GM21528 (cell line): ENCODE measurements around the gene XXYLT1.

Experiments used
- ATAC-seq: cut with Tn5 transposase; IDR thresholded peaks from one replicate; pipeline ENCODE4 v1.9.1; 2021; ENCODE audit warnings: mild to moderate bottlenecking, moderate library complexity; ENCODE audit not compliant: unreplicated experiment, low FRiP score

The XXYLT1 gene

GRCh38 chr3:195139876-195140240, 131.1 kb downstream of the XXYLT1 start:
- ATAC-seq = no peak

- ATAC-seq = no peak
Measured at GRCh38 chr3:195139091-195139875, 131.7 kb downstream of the XXYLT1 start.

- ATAC-seq = no peak
Measured at GRCh38 chr3:195137638-195138588, 133.0 kb downstream of the XXYLT1 start.

DNA sequence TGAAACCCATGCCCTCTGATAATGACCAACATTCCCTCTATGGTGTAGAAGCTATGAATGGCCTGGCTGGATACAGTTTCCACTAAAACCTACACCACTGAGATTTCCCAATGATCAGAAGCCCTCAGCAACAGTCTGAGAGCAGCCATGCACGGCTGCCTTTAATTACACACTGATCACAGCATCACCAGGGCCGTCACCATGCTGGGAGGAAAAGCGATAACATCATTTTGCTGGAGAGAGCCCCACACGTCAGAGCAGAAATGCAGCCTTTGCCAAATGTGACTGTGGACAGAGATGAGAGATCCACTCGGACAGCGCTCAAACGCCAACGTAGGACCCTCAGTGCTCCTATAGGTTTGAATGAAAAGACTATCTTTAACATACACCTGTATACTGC, 135.0 kb downstream of the XXYLT1 start:
- no peak for ATAC-seq

- ATAC-seq = no peak
Measured at GRCh38 chr3:195134431-195134830, 136.5 kb downstream of the XXYLT1 start.

GRCh38 chr3:195133462-195133861, 137.5 kb downstream of the XXYLT1 start:
- no peak for ATAC-seq

DNA sequence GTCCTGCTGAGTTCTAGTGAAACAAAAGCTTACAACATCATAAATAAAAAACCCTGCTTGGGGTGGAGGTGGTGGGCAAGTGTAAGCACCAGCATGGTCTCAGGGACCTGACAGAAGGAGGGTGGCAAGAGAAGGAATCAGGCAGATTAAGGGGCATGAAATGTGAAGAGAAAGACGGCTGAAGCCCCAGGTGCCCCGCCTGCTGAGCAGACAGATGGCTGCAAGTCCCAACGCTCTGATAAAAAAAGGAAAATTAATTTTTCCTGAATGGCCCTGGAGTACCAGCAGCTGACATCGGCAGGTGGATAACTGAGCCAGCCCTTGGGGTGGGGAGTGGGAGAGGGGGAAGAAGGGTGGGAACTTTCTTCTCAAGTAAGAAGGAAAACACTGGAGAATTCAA, 137.9 kb downstream of the XXYLT1 start:
- ATAC-seq = no peak

DNA sequence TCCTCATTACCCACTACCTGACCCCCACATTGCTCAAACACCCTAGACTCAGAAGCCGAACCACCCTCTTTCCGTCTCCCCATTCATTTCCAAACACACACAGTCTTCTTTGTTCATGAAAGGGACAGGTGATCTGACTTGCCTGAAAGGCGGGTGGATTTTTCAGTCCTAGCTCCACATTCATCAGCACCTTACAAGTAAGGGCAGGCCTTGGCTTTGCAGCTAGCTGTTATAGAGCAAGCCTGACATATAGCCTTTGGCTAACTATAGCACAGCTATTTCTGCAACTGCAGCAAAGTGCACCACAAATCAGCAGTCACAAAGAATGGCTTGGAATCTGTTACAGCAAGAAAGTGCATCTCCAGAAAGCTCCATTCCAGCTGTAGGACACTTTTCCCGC, 139.8 kb downstream of the XXYLT1 start:
- ATAC-seq = no peak

DNA sequence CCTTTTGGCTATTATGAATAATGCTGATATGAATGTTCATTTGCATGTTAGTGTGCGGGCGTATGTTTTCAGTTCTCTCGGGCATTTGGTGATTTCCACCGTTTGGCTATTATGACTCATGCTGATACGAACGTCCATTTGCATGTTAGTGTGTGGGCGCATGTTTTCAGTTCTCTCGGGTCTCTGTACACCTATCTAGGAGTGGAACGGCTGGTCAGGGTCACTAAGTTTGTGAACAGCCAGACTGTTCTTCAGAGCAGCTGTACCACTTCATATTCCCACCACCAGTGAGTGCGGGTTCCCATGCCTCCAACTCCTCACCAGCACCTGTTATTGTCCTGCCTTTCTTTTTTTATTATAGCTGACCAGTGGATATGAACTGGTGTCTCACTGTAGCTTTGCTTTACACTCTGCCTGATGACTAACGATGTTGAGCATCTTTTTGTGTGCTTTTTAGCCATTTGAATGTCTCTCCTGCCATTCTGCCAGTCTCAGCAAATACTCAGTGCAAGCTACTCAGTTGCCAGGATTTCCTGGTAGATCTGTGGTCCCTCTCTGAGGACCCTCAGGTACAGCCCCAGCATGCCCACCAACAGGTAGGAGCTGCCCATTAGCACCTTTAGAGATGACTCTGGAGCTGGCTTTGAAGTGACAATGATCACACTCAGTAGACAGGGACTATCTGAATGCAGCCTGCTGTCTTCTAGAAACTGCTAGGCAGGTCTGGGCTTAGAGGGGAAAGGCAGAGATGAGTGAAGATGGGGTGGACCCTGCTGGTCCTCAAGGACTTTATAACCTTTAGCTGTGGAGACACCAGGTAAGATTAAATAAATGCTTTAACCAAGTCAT, 141.1 kb downstream of the XXYLT1 start:
- peak; percentile 87 for ATAC-seq

GRCh38 chr3:195129072-195129643, 141.8 kb downstream of the XXYLT1 start:
- peak; percentile 23 for ATAC-seq

GRCh38 chr3:195128255-195129071, 142.5 kb downstream of the XXYLT1 start:
- no peak for ATAC-seq

- ATAC-seq = no peak
Measured at GRCh38 chr3:195126056-195126605, 144.8 kb downstream of the XXYLT1 start.

- no peak for ATAC-seq
Measured at GRCh38 chr3:195125646-195126045, 145.3 kb downstream of the XXYLT1 start.

DNA sequence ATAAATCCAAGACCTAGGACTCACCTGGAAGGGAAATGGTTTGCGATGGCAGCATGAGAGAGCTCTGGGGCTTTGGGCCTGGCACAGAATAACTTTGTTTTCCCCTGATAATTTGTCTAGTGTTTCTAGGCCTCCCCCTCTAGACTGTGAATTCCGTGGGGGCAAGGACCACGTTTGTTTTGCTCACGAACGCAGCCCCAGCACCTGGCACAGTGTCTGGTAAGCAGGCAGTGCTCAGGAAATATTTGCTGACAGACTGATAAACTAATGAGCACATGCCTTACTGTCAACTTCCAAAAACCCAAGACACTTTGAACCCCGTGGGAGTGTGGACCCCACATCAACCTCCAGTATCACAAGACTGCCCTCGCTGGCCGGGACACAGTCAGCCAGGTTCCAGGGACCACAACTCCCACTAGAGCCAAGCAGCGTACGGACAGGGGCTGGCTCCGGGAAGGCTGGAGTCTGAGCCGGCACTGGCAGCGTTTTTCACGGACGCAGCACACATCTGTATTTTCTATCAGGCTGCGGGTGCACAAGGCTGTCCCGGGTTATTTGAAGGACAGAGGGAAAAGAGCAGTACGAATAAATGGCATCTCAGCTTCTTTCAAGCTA, 146.5 kb downstream of the XXYLT1 start:
- no peak for ATAC-seq

DNA sequence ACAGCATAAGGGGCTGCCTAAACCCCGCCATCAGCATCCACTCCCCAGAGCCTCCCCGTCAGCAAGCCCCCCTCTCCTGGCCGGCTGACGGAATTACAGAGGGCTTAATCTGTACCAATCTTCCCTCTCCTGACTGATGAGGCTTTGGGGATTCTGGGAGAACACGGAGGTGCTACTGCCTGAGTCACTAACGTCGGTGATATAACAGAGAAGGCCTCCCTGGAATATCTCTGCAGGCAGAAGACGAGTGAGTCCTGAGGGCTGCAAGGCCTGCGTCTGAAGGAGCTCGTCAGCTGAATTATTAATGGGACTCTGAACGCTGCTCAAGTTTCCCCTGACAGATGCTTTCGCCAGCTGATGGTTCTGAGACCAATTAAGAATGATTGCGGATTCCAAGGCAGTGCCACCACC, 147.7 kb downstream of the XXYLT1 start:
- ATAC-seq = no peak

DNA sequence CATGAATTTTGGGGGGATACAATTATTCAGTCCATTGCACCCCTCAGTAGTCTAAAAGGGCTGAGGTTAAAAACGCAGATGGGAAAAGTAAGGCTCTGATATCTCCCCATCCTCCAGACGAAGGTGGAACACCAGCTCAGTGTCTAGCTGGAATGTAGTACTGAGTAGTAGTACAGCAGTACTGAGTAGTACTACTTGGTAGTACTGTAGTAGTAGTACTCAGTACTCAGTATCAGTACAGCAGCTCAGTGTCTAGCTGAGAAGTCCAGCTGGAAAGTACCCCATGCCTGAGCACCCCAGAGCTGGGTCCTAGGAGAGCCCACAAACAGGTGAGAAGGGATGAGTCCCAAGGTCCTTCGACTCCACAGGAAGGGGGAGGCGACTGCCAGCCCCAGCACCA, 148.7 kb downstream of the XXYLT1 start:
- ATAC-seq = no peak

DNA sequence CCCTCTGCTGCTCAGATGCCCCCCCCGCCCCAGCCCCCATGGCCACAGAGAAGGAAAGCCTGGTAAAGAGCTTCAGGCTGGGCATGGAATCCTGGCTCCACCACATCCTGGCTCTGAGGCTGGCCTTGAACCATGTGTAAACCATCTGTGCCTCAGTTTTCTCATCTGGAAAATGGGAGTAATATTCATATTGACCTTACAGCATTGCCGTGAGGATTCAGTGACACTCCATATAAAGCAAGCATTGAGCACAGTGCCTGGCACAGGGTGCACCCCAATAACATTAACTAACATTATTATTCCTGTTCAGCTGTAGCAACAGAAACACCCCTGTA, 150.7 kb downstream of the XXYLT1 start:
- ATAC-seq = no peak

GRCh38 chr3:195119461-195120266, 151.3 kb downstream of the XXYLT1 start:
- ATAC-seq = no peak
